Cardiac muscle cell (in vitro differentiated cells and primary cell): ENCODE results near the gene CREB5. TPM values are rescaled to one million over a fixed set of nuclear protein-coding genes. Genes with fewer than 3 reads are reported as not detected.

Source experiments
- DNase-seq, 2 donors: peaks; one replicate each; pipeline versions ENCODE4 v3.0.0 to v3.0.0-alpha.2; 2010 to 2017; ENCODE audit warnings: low read depth in 1 of 2, low spot score in 1 of 2
- H3K27ac ChIP-seq: fragments of 200-600 bp; sonication (generic); 2 replicates; pipeline ENCODE4 v1.5.1; 2016
- H3K27me3 ChIP-seq: fragments of 200-600 bp; sonication (generic); 2 replicates; pipeline ENCODE4 v1.6.0; 2016; ENCODE audit warnings: control low read depth
- H3K36me3 ChIP-seq: fragments of 200-600 bp; sonication (generic); 2 replicates; pipeline ENCODE4 v1.5.1; 2016; ENCODE audit warnings: control low read depth
- H3K4me1 ChIP-seq: fragments of 200-600 bp; sonication (generic); 2 replicates; pipeline ENCODE4 v1.8.1; 2017; ENCODE audit warnings: low read depth, mild to moderate bottlenecking, mixed run types
- H3K4me3 ChIP-seq: fragments of 200-600 bp; sonication (generic); 2 replicates; pipeline ENCODE4 v1.5.1; 2016; ENCODE audit warnings: mild to moderate bottlenecking
- H3K9me3 ChIP-seq: fragments of 200-600 bp; sonication (generic); 2 replicates; pipeline ENCODE4 v1.5.1; 2017; ENCODE audit warnings: low read depth, mild to moderate bottlenecking, control low read depth
- CTCF ChIP-seq: IDR thresholded peaks from 2 replicates; pipeline ENCODE4 v1.5.1; 2012; ENCODE audit warnings: low read depth, mild to moderate bottlenecking, low read length
- polyA plus RNA-seq: library from polyadenylated mRNA; unstranded; fragments of >200 nt; fragmentation: Nextera tagmentation; extraction: Ambion mirVana; gene quantifications from 2 replicates; pipeline ENCODE4 v1.2.1, GENCODE V29; 2016
- total RNA-seq: library from RNA; depleted of rRNA; stranded (reverse); fragments of >200 nt; gene quantifications from 2 replicates; pipeline ENCODE4 v1.2.3, GENCODE V29; 2016

CREB5 gene
- total and polyA plus RNA-seq, 2 experiments from 2014 or later = 4.6 TPM

- Histone ChIP-seq H3K36me3 (no peaks in the 10 kb centered on the region), H3K4me3 (no peak overlapping the region), H3K9me3 (no peaks in the 10 kb centered on the region), H3K27ac (no peak overlapping the region), H3K27me3 (no peaks in the 10 kb centered on the region), H3K4me1 (no peaks in the 10 kb centered on the region)
- no peak for TF ChIP-seq CTCF
- no peak for DNase-seq
Measured at GRCh38 chr7:28787106-28787505, 374.8 kb downstream of the CREB5 start.

GRCh38 chr7:28790467-28790866 is 378.1 kb downstream of the CREB5 start:
- no peaks in the 10 kb centered on the region for H3K36me3 ChIP-seq
- no peaks in the 10 kb centered on the region for H3K4me1 ChIP-seq
- no peak overlapping the region for H3K4me3 ChIP-seq
- H3K27ac ChIP-seq = no peak overlapping the region
- H3K9me3 ChIP-seq = no peaks in the 10 kb centered on the region
- DNase-seq = no peak
- no peaks in the 10 kb centered on the region for H3K27me3 ChIP-seq
- TF ChIP-seq CTCF = no peak

GRCh38 chr7:28792858-28793257 is 380.5 kb downstream of the CREB5 start:
- no peaks in the 10 kb centered on the region for H3K4me1 ChIP-seq
- TF ChIP-seq CTCF = no peak
- no peak overlapping the region for H3K27ac ChIP-seq
- H3K4me3 ChIP-seq = no peak overlapping the region
- H3K36me3 ChIP-seq = no peaks in the 10 kb centered on the region
- no peaks in the 10 kb centered on the region for H3K9me3 ChIP-seq
- no peak for DNase-seq
- no peaks in the 10 kb centered on the region for H3K27me3 ChIP-seq

- Histone ChIP-seq H3K27me3 (no peaks in the 10 kb centered on the region), H3K27ac (no peak overlapping the region), H3K4me3 (no peak overlapping the region), H3K9me3 (no peaks in the 10 kb centered on the region), H3K36me3 (no peaks in the 10 kb centered on the region), H3K4me1 (no peaks in the 10 kb centered on the region)
- no peak for TF ChIP-seq CTCF
- DNase-seq = no peak
Measured at GRCh38 chr7:28793381-28794085, 381.2 kb downstream of the CREB5 start.

- Histone ChIP-seq H3K4me3 (no peak overlapping the region), H3K9me3 (no peaks in the 10 kb centered on the region), H3K4me1 (no peaks in the 10 kb centered on the region), H3K27me3 (no peaks in the 10 kb centered on the region), H3K36me3 (no peaks in the 10 kb centered on the region), H3K27ac (no peak overlapping the region)
- no peak for DNase-seq
- no peak for TF ChIP-seq CTCF
Measured at GRCh38 chr7:28798274-28798673, 386.0 kb downstream of the CREB5 start.

GRCh38 chr7:28799619-28800018 is 387.3 kb downstream of the CREB5 start:
- Histone ChIP-seq H3K27ac (no peak overlapping the region), H3K27me3 (no peaks in the 10 kb centered on the region), H3K4me1 (no peaks in the 10 kb centered on the region), H3K4me3 (no peak overlapping the region), H3K9me3 (no peaks in the 10 kb centered on the region), H3K36me3 (no peaks in the 10 kb centered on the region)
- TF ChIP-seq CTCF = no peak
- no peak for DNase-seq
